Measurements from ENCODE around the gene KTI12.
"Not testable (repeated sequence)": the region's sequence is repeated elsewhere in the genome, so short reads cannot be mapped to it uniquely, and the experiment has no call there.

KTI12 gene

GRCh38 chr1:52034050-52034384 is 407 bp upstream of the KTI12 start:
- no peak overlapping the region for H3K27ac ChIP-seq (replicated peaks; ENCODE audit: low read length)
- no peaks in the 10 kb centered on the region for H3K9me3 ChIP-seq (replicated peaks in 1 of 2; ENCODE audit: control insufficient read depth in 2 of 2, insufficient read depth in 1 of 2, low read depth in 1 of 2, low read length in 2 of 2)
- H3K14ac ChIP-seq (ENCODE audit: low read length), result no peak overlapping the region
- no peak overlapping the region for H4K91ac ChIP-seq (ENCODE audit: low read depth, low read length, poor library complexity)
- peaks cover 11% of the 10 kb centered on the region for H3K79me1 ChIP-seq (ENCODE audit: low read depth, low read length)
- H3K18ac ChIP-seq (ENCODE audit: low read length), result no peak overlapping the region
- no peak overlapping the region for H2BK15ac ChIP-seq (ENCODE audit: low read length)
- H2BK12ac ChIP-seq (ENCODE audit: low read length), result no peak overlapping the region
- WGBS, 2 donors (ENCODE audit: extremely low coverage in 2 of 2, insufficient read length in 2 of 2, insufficient replicate concordance in 1 of 2), result no CpG with 5 or more reads among the region's 2 CpGs
- no peak for DNase-seq (ENCODE audit: low spot score)
- no peak overlapping the region for H3K23ac ChIP-seq (ENCODE audit: low read depth, low read length, poor library complexity)
- H2AK5ac ChIP-seq (ENCODE audit: low read depth, low read length), result no peak overlapping the region
- peaks cover 8 to 9% of the 10 kb centered on the region in 2 donors for H3K4me1 ChIP-seq (ENCODE audit: control insufficient read depth in 2 of 2, insufficient read depth in 1 of 2, low read depth in 1 of 2, low read length in 2 of 2)
- H3K36me3 ChIP-seq (replicated peaks in 1 of 2; ENCODE audit: control insufficient read depth in 2 of 2, insufficient read depth in 2 of 2, low read length in 2 of 2), result peaks cover 7 to 48% of the 10 kb centered on the region in 2 donors
- H4K8ac ChIP-seq (ENCODE audit: low read depth, low read length), result no peak overlapping the region
- H3K9ac ChIP-seq (ENCODE audit: low read depth, low read length, poor library complexity), result no peak overlapping the region
- no peak overlapping the region for H2BK5ac ChIP-seq (ENCODE audit: low read length)
- H3K4ac ChIP-seq (ENCODE audit: low read length), result no peak overlapping the region
- H2BK120ac ChIP-seq (ENCODE audit: low read depth, low read length), result no peak overlapping the region
- H3K27me3 ChIP-seq (ENCODE audit: control insufficient read depth in 3 of 3, insufficient read depth in 3 of 3, low read depth in 1 of 3, low read length in 3 of 3), result no peaks in the 10 kb centered on the region
- H3K4me2 ChIP-seq (ENCODE audit: insufficient read depth, low read length, poor library complexity, severe bottlenecking), result no peak overlapping the region
- H3K4me3 ChIP-seq (ENCODE audit: low read length in 2 of 2), result peak overlapping the region in 1 of 2 donors; percentile 80
- H2AFZ ChIP-seq (ENCODE audit: low read length), result peak overlapping the region; percentile 80

GRCh38 chr1:52032785-52033131 is 852 bp downstream of the KTI12 start:
- Histone ChIP-seq H3K23ac (ENCODE audit: low read depth, low read length, poor library complexity) (peak overlapping the region; percentile 45), H3K18ac (ENCODE audit: low read length) (no peak overlapping the region), H3K4me1 (ENCODE audit: control insufficient read depth in 2 of 2, insufficient read depth in 1 of 2, low read depth in 1 of 2, low read length in 2 of 2) (peaks cover 8 to 9% of the 10 kb centered on the region in 2 donors), H3K4me3 (ENCODE audit: low read length in 2 of 2) (peak overlapping the region; percentile 80 to 90), H3K14ac (ENCODE audit: low read length) (no peak overlapping the region), H2AFZ (ENCODE audit: low read length) (peak overlapping the region; percentile 80), H3K9me3 (replicated peaks in 1 of 2; ENCODE audit: control insufficient read depth in 2 of 2, insufficient read depth in 1 of 2, low read depth in 1 of 2, low read length in 2 of 2) (no peaks in the 10 kb centered on the region), H3K36me3 (replicated peaks in 1 of 2; ENCODE audit: control insufficient read depth in 2 of 2, insufficient read depth in 2 of 2, low read length in 2 of 2) (peaks cover 7 to 42% of the 10 kb centered on the region in 2 donors), H4K91ac (ENCODE audit: low read depth, low read length, poor library complexity) (no peak overlapping the region), H2BK120ac (ENCODE audit: low read depth, low read length) (no peak overlapping the region), H3K4ac (ENCODE audit: low read length) (no peak overlapping the region), H4K8ac (ENCODE audit: low read depth, low read length) (no peak overlapping the region), H2AK5ac (ENCODE audit: low read depth, low read length) (peak overlapping the region; percentile 78), H2BK5ac (ENCODE audit: low read length) (peak overlapping the region; percentile 55), H3K4me2 (ENCODE audit: insufficient read depth, low read length, poor library complexity, severe bottlenecking) (peak overlapping the region; percentile 85), H3K9ac (ENCODE audit: low read depth, low read length, poor library complexity) (peak overlapping the region; percentile 53), H3K79me1 (ENCODE audit: low read depth, low read length) (peaks cover 11% of the 10 kb centered on the region), H3K27ac (replicated peaks; ENCODE audit: low read length) (no peak overlapping the region), H2BK12ac (ENCODE audit: low read length) (no peak overlapping the region), H3K27me3 (ENCODE audit: control insufficient read depth in 3 of 3, insufficient read depth in 3 of 3, low read depth in 1 of 3, low read length in 3 of 3) (no peaks in the 10 kb centered on the region), H2BK15ac (ENCODE audit: low read length) (no peak overlapping the region)
- no CpG with 5 or more reads among the region's 24 CpGs for WGBS, 2 donors (ENCODE audit: extremely low coverage in 2 of 2, insufficient read length in 2 of 2, insufficient replicate concordance in 1 of 2)
- no peak for DNase-seq (ENCODE audit: low spot score)

- H4K8ac ChIP-seq (ENCODE audit: low read depth, low read length), result no peak overlapping the region
- H3K36me3 ChIP-seq (replicated peaks in 1 of 2; ENCODE audit: control insufficient read depth in 2 of 2, insufficient read depth in 2 of 2, low read length in 2 of 2), result peaks cover 5 to 40% of the 10 kb centered on the region in 2 donors
- no peaks in the 10 kb centered on the region for H3K9me3 ChIP-seq (replicated peaks in 1 of 2; ENCODE audit: control insufficient read depth in 2 of 2, insufficient read depth in 1 of 2, low read depth in 1 of 2, low read length in 2 of 2)
- H2BK15ac ChIP-seq (ENCODE audit: low read length), result no peak overlapping the region
- H3K4me2 ChIP-seq (ENCODE audit: insufficient read depth, low read length, poor library complexity, severe bottlenecking), result peak overlapping the region; percentile 85
- H3K4me1 ChIP-seq (ENCODE audit: control insufficient read depth in 2 of 2, insufficient read depth in 1 of 2, low read depth in 1 of 2, low read length in 2 of 2), result peaks cover 8 to 9% of the 10 kb centered on the region in 2 donors
- peak overlapping the region; percentile 53 for H3K9ac ChIP-seq (ENCODE audit: low read depth, low read length, poor library complexity)
- DNase-seq (ENCODE audit: low spot score), result no peak
- H4K91ac ChIP-seq (ENCODE audit: low read depth, low read length, poor library complexity), result no peak overlapping the region
- H3K79me1 ChIP-seq (ENCODE audit: low read depth, low read length), result peaks cover 11% of the 10 kb centered on the region
- no peak overlapping the region for H2AK5ac ChIP-seq (ENCODE audit: low read depth, low read length)
- no peaks in the 10 kb centered on the region for H3K27me3 ChIP-seq (ENCODE audit: control insufficient read depth in 3 of 3, insufficient read depth in 3 of 3, low read depth in 1 of 3, low read length in 3 of 3)
- H3K23ac ChIP-seq (ENCODE audit: low read depth, low read length, poor library complexity), result no peak overlapping the region
- no peak overlapping the region for H3K27ac ChIP-seq (replicated peaks; ENCODE audit: low read length)
- H2BK120ac ChIP-seq (ENCODE audit: low read depth, low read length), result no peak overlapping the region
- no peak overlapping the region for H2BK12ac ChIP-seq (ENCODE audit: low read length)
- H2AFZ ChIP-seq (ENCODE audit: low read length), result no peak overlapping the region
- H3K18ac ChIP-seq (ENCODE audit: low read length), result no peak overlapping the region
- H3K14ac ChIP-seq (ENCODE audit: low read length), result no peak overlapping the region
- peak overlapping the region; percentile 80 to 90 for H3K4me3 ChIP-seq (ENCODE audit: low read length in 2 of 2)
- no peak overlapping the region for H3K4ac ChIP-seq (ENCODE audit: low read length)
- no peak overlapping the region for H2BK5ac ChIP-seq (ENCODE audit: low read length)
- WGBS, 2 donors (ENCODE audit: extremely low coverage in 2 of 2, insufficient read length in 2 of 2, insufficient replicate concordance in 1 of 2), result no CpG with 5 or more reads among the region's 5 CpGs
These were observed 1.4 kb downstream of the KTI12 start for GRCh38 chr1:52032124-52032784.

DNA sequence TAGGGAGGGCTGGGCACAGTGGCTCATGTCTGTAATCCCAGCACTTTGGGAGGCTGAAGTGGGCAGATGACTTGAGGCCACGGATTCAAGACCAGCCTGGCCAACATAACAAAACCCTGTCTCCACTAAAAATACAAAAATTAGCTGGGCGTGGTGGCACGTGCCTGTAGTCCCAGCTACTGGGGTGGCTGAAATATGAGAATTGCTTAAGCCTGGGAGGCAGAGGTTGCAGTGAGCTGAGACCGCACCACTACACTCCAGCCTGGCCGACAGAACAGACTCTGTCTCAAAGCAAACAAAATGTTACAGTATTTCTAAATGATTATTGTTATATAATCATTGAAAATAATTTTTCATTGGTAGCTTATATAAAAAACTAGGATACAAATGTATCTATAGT is 4.8 kb downstream of the KTI12 start:
- H3K27ac ChIP-seq (replicated peaks; ENCODE audit: low read length); H3K4me2 ChIP-seq (ENCODE audit: insufficient read depth, low read length, poor library complexity, severe bottlenecking); H3K9ac ChIP-seq (ENCODE audit: low read depth, low read length, poor library complexity); H2AK5ac ChIP-seq (ENCODE audit: low read depth, low read length); H2BK5ac ChIP-seq (ENCODE audit: low read length); H3K4me3 ChIP-seq (ENCODE audit: low read length in 2 of 2); H2BK12ac ChIP-seq (ENCODE audit: low read length); DNase-seq (ENCODE audit: low spot score); H3K14ac ChIP-seq (ENCODE audit: low read length); H2BK120ac ChIP-seq (ENCODE audit: low read depth, low read length); H3K4me1 ChIP-seq (ENCODE audit: control insufficient read depth in 2 of 2, insufficient read depth in 1 of 2, low read depth in 1 of 2, low read length in 2 of 2); H2AFZ ChIP-seq (ENCODE audit: low read length); H3K27me3 ChIP-seq (ENCODE audit: control insufficient read depth in 3 of 3, insufficient read depth in 3 of 3, low read depth in 1 of 3, low read length in 3 of 3); H3K18ac ChIP-seq (ENCODE audit: low read length); H4K8ac ChIP-seq (ENCODE audit: low read depth, low read length); H3K23ac ChIP-seq (ENCODE audit: low read depth, low read length, poor library complexity); H4K91ac ChIP-seq (ENCODE audit: low read depth, low read length, poor library complexity); H3K9me3 ChIP-seq (replicated peaks in 1 of 2; ENCODE audit: control insufficient read depth in 2 of 2, insufficient read depth in 1 of 2, low read depth in 1 of 2, low read length in 2 of 2); H3K4ac ChIP-seq (ENCODE audit: low read length); H2BK15ac ChIP-seq (ENCODE audit: low read length): not testable (repeated sequence)
- H3K79me1 ChIP-seq (ENCODE audit: low read depth, low read length), result peaks cover 11% of the 10 kb centered on the region
- no CpG with 5 or more reads among the region's 5 CpGs for WGBS, 2 donors (ENCODE audit: extremely low coverage in 2 of 2, insufficient read length in 2 of 2, insufficient replicate concordance in 1 of 2)
- peaks cover 9 to 52% of the 10 kb centered on the region in 2 donors for H3K36me3 ChIP-seq (replicated peaks in 1 of 2; ENCODE audit: control insufficient read depth in 2 of 2, insufficient read depth in 2 of 2, low read length in 2 of 2)
